Measurements from ENCODE around the gene PPP3CA.

Gene PPP3CA

DNA sequence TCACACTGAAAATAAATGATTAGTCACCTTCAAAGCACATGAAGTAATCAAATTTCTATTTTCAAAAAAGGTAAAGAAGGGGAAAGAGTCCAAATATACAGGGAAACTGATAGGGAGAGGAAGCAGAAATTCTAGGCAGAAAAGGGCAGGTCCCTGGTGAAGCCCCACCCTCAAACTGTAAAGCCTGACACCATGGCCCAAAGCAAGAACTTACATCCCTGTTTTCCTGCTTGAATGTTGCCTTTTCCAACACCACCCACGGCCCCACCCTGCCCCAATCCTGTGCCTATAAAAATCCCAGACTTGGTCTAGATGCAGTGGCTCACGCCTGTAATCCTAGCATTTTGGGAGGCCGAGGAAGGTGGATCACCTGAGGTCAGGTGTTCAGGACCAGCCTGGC lies 361.8 kb downstream of the PPP3CA start:
- no peak for DNase-seq

DNA sequence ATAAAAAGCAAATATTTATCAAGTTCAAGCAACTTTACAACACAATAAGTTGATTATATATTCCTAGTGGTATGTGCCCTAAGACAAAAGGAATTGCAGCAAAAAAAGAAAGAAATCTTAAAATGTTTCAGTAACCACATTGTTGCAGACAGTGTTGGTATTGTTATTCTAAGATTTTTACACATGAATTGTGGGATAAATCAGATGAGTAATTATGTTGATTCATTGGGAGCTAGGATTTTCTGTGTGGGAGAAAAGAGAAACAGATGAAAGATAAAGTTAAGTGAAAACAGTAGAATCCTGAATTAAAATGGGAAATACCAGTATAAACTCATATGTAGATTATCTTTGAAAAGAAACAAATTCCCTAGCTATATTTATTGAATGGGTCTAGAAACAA lies 362.4 kb downstream of the PPP3CA start:
- no peak for DNase-seq

GRCh38 chr4:100983426-100983825 lies 363.9 kb downstream of the PPP3CA start:
- DNase-seq: no peak

DNA sequence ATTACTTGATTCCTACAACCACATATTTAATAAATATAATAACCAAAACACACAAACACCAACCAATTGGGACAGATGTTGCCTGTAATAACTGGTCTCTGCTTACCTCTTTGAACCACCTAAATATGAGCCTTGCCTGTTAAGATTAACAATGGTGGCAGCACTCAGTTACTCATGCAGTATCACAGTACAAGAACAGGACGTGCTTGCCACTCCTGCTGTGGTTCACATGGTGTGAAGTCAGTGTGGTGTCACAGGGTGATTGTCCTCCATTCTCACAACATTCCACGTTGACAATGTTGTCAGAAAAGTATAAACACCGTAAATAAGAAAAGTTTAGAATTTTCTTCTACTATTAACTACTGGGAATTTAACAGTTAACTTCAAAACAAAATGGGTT lies 365.0 kb downstream of the PPP3CA start:
- no peak for DNase-seq

DNA sequence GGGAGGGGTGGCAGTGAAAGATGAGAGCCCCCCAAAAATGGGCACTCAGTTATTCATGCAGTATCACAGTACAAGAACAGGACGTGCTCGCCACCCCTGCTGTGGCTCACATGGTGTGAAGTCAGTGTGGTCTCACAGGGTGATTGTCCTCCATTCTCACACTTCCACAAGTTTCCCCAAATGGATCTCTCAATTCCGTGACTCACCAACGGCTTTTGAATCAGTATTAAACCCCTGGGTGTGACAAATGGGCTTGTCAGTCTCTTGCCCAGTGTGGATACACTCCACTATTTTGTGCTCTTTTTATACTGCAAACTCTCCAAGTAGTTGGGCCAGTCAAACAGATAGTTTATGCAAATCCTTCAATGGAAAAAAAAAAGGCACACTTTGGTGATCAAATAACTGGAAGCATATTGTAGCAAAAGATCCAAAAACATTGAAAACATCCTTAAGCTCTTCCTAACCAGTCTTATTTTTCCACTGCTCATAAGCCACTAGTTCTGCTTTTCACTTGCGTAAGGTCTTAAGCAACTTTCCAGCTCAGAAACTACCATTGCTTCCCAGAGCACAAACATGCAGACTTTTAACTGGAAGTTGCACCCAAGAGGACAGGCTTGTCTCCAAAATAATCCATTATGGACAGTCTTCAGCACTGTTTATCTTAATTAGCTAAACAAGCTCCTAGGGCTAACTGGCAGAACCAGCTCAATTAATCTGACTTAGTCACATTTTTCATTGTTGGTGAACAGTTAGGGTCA lies 365.7 kb downstream of the PPP3CA start:
- no peak for DNase-seq

DNA sequence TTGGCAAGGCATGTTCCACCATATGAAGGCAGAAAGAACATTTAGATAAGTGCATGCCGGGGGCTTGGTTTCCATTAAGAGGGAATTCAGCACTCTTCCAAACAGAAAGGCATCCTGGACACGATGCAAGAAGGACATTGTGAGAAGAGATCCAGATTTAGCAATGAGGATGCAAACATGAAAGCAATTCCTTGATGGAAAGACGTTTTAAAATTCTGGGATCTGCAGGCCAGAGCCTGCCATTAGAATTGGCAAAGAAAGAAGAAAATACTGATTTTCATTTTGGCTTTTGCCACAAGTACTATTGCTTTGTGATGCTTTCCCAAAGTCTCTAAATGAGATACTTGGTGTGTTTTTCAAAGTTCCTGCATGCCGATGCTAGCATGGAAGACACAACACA lies 367.6 kb downstream of the PPP3CA start:
- no peak for DNase-seq

DNA sequence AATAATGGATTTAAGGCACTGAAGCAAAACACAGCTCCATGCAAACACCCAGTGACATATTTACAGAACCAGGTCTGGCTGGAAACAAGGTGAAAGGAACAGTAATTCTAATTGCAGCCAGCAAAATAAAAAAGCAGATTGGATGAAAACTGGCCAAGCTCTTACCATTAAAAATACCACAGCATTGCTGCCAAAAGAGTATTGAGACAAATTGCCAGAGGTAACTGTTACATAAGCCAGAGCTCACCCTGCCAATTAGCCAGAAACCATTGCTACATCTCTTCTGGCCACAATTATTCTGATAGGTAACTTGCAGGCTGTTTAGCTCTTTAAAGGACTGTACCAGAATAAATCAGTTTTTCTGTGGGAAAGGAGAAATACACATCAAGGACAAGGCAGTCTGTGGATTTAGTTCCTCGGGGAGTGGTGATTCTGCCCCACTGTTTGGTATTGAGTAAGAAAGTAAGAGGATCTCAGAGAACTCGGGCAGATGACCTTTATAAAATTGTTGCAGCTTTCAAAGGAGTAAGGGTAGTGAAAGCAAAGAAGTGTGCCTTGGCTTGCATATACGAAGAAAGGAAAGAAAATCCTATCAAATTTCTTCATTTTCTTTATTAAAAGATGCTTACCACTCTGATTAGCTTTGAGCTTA lies 369.5 kb downstream of the PPP3CA start:
- DNase-seq: no peak

GRCh38 chr4:100977274-100977673 lies 370.1 kb downstream of the PPP3CA start:
- DNase-seq: no peak

Measured in SHP77 (cell line).